B cell (primary cell): ENCODE measurements around the gene MYL6. TPM values are rescaled to one million over a fixed set of nuclear protein-coding genes. Genes with fewer than 3 reads are reported as not detected.

Experiments used
- ATAC-seq: fragments of 200-7000 bp; cut with Tn5 transposase; one replicate; pipeline ENCODE4 v1.10.0; 2021; ENCODE audit warnings: low read depth, mild to moderate bottlenecking, moderate number of reproducible peaks, moderate library complexity
- CTCF ChIA-PET: fragments of 350-600 bp; sonication (Branson Sonifier 250); formaldehyde crosslinking; loops from one replicate; lab custom pipeline; 2021; ENCODE audit warnings: antibody characterized with exemption, inconsistent platforms; lab: Charles Lee
- POLR2A ChIA-PET: fragments of 350-600 bp; sonication (Branson Sonifier 250); formaldehyde crosslinking; loops from one replicate; lab custom pipeline; 2021; ENCODE audit warnings: antibody characterized with exemption; lab: Charles Lee
- DNase-seq: peaks from one replicate; pipeline ENCODE4 v3.0.0; 2013
- H2AFZ ChIP-seq: 2 replicates; pipeline ENCODE4 v1.6.1; 2012; ENCODE audit warnings: mild to moderate bottlenecking, low read depth, low read length; ENCODE audit not compliant: insufficient read depth, poor library complexity, severe bottlenecking
- H3K27ac ChIP-seq, 2 donors: 1 replicate in 1 of 2; 2 replicates in 1 of 2; pipeline ENCODE4 v1.5.1; 2012 to 2013; ENCODE audit warnings: low read length in 2 of 2, mild to moderate bottlenecking in 2 of 2, moderate library complexity in 1 of 2
- H3K27me3 ChIP-seq, 4 experiments: fragments of 200-600 bp in 1 of 4; sonication (generic) in 1 of 4; replicated peaks in 1 of 4; 1 replicate in 2 of 4; 2 replicates in 2 of 4; pipeline versions ENCODE4 v1.6.1 to v1.7.0; 2013 to 2016; ENCODE audit warnings: low read length in 3 of 4, mild to moderate bottlenecking in 2 of 4, mixed read lengths in 1 of 4, moderate library complexity in 1 of 4; ENCODE audit not compliant: insufficient read depth in 4 of 4, control insufficient read depth in 3 of 4; ENCODE audit errors: control extremely low read depth in 1 of 4
- H3K36me3 ChIP-seq, 2 experiments: replicated peaks in 1 of 2; 1 replicate in 1 of 2; 2 replicates in 1 of 2; pipeline versions ENCODE4 v1.6.1 to v1.7.1; 2013; ENCODE audit warnings: low read length in 1 of 2; ENCODE audit not compliant: insufficient read depth in 2 of 2, control insufficient read depth in 1 of 2; ENCODE audit errors: control extremely low read depth in 1 of 2, extremely low read depth in 1 of 2
- H3K4me1 ChIP-seq, 2 donors: fragments of 200-600 bp in 1 of 2; sonication (generic) in 1 of 2; 1 replicate in 1 of 2; 2 replicates in 1 of 2; pipeline versions ENCODE4 v1.5.1 to v1.6.1; 2013 to 2017; ENCODE audit warnings: low read length in 2 of 2; ENCODE audit not compliant: control insufficient read depth in 2 of 2, insufficient read depth in 2 of 2
- H3K4me2 ChIP-seq: replicated peaks from 2 replicates; pipeline ENCODE3; 2012; ENCODE audit warnings: mild to moderate bottlenecking, low read depth, low read length; ENCODE audit not compliant: poor library complexity, severe bottlenecking
- H3K4me3 ChIP-seq, 5 experiments: fragments of 200-600 bp in 1 of 5; sonication (generic) in 1 of 5; 1 replicate in 3 of 5; 2 replicates in 2 of 5; pipeline versions ENCODE4 v1.5.1 to v1.7.0; 2011 to 2016; ENCODE audit warnings: low read length in 4 of 5, mild to moderate bottlenecking in 4 of 5, low read depth in 2 of 5, control low read depth in 1 of 5, moderate library complexity in 1 of 5; ENCODE audit not compliant: insufficient read depth in 1 of 5; ENCODE audit errors: control extremely low read depth in 1 of 5, extremely low read depth in 1 of 5
- H3K79me2 ChIP-seq: fragments of 200-600 bp; sonication (generic); one replicate; pipeline ENCODE4 v1.6.0; 2016; ENCODE audit warnings: low read length; ENCODE audit not compliant: control insufficient read depth, insufficient read depth
- H3K9ac ChIP-seq: fragments of 200-600 bp; sonication (generic); 2 replicates; pipeline ENCODE4 v1.6.1; 2017; ENCODE audit warnings: mild to moderate bottlenecking, low read length, moderate library complexity
- H3K9me3 ChIP-seq, 3 donors: one replicate each; pipeline versions ENCODE4 v1.6.1 to v1.7.1; 2013; ENCODE audit warnings: low read length in 2 of 3; ENCODE audit not compliant: control insufficient read depth in 2 of 3, insufficient read depth in 1 of 3; ENCODE audit errors: control extremely low read depth in 1 of 3
- H4K20me1 ChIP-seq: 2 replicates; pipeline ENCODE4 v1.6.0; 2012; ENCODE audit warnings: mild to moderate bottlenecking, low read length; ENCODE audit not compliant: insufficient read depth, control insufficient read depth, poor library complexity, severe bottlenecking
- H3K27ac Mint-ChIP-seq: one replicate; pipeline ENCODE4 v1.8.0; 2021; ENCODE audit warnings: mixed read lengths
- H3K27me3 Mint-ChIP-seq: one replicate; pipeline ENCODE4 v1.8.0; 2021; ENCODE audit warnings: mixed read lengths
- H3K4me1 Mint-ChIP-seq: one replicate; pipeline ENCODE4 v1.8.0; 2021; ENCODE audit warnings: mixed read lengths
- H3K4me3 Mint-ChIP-seq: one replicate; pipeline ENCODE4 v1.8.0; 2021; ENCODE audit warnings: mixed read lengths
- H3K9me3 Mint-ChIP-seq: one replicate; pipeline ENCODE4 v1.8.0; 2022; ENCODE audit warnings: mixed read lengths; ENCODE audit not compliant: insufficient read depth
- CTCF ChIP-seq: fragments of 200-600 bp; IDR thresholded peaks from one replicate; pipeline ENCODE4 v1.8.0; 2022; ENCODE audit warnings: antibody characterized with exemption, mild to moderate bottlenecking
- EZH2 ChIP-seq: IDR thresholded peaks from 2 replicates; pipeline ENCODE4 v1.6.1; 2012; ENCODE audit warnings: borderline replicate concordance, low read depth, mild to moderate bottlenecking, moderate library complexity, low read length; ENCODE audit not compliant: insufficient read depth, poor library complexity, severe bottlenecking
- WGBS: methylation state at CpG from one replicate; pipeline ENCODE4 v1.1.5; 2013; ENCODE audit warnings: missing lambda C conversion rate; ENCODE audit not compliant: insufficient coverage; 5-methylcytosine and 5-hydroxymethylcytosine counted together
- intact Hi-C: fragments of 100-400 bp; cut with micrococcal nuclease; formaldehyde crosslinking; loops from one replicate; pipeline ENCODE4 v1.10.0; 2022
- polyA plus RNA-seq: library from polyadenylated mRNA; depleted of rRNA; stranded (reverse); fragments of >200 nt; gene quantifications from 2 replicates; pipeline ENCODE4 v1.2.3, GENCODE V29; 2012
- total RNA-seq, 2 donors: library from RNA; stranded (reverse); fragments of 120-200 nt in 1 of 2; gene quantifications; 1 replicate in 1 of 2; 2 replicates in 1 of 2; pipeline versions ENCODE4 v1.2.3 to v1.2.4, GENCODE V29; 2013 to 2022

Gene MYL6
- total and polyA plus RNA-seq, 2 donors (not counting 1 experiment from before 2014, with no cell fraction given), result 675 to 711 TPM

- Mint-ChIP-seq H3K27ac (no peak overlapping the region), H3K4me1 (no peaks in the 10 kb centered on the region), H3K4me3 (no peak overlapping the region), H3K9me3 (no peaks in the 10 kb centered on the region), H3K27me3 (no peaks in the 10 kb centered on the region)
- ChIA-PET CTCF (no interaction called here), POLR2A (no interaction called here)
- H3K79me2 ChIP-seq, result no peaks in the 10 kb centered on the region
- intact Hi-C loops, result no loop called here
- H3K27me3 ChIP-seq, result no peaks in the 10 kb centered on the region
- ATAC-seq (no peak), DNase-seq (no peak)
- 100% methylated on average over 5 of the region's 7 CpGs for WGBS
- no peak overlapping the region for H3K4me3 ChIP-seq
- H3K4me1 ChIP-seq, result no peaks in the 10 kb centered on the region
- no peaks in the 10 kb centered on the region for H3K9me3 ChIP-seq
- H3K27ac ChIP-seq, result no peak overlapping the region
- peaks cover 3 to 72% of the 10 kb centered on the region in 2 experiments for H3K36me3 ChIP-seq
- TF ChIP-seq CTCF (no peak), EZH2 (no peak)
- H3K4me2 ChIP-seq, result no peak overlapping the region
- no peak overlapping the region for H3K9ac ChIP-seq
- H4K20me1 ChIP-seq, result no peaks in the 10 kb centered on the region
- H2AFZ ChIP-seq, result no peak overlapping the region
These were observed 14.7 kb downstream of the MYL6 start for GRCh38 chr12:56172839-56173238.

GRCh38 chr12:56178347-56178746 lies 20.2 kb downstream of the MYL6 start:
- no peaks in the 10 kb centered on the region for H3K4me1 Mint-ChIP-seq
- WGBS, result 100% methylated on average over 2 of the region's 3 CpGs
- H3K4me1 ChIP-seq, result no peaks in the 10 kb centered on the region
- no peak overlapping the region for H3K27ac Mint-ChIP-seq
- H4K20me1 ChIP-seq, result no peaks in the 10 kb centered on the region
- intact Hi-C loops, result no loop called here
- DNase-seq (no peak), ATAC-seq (no peak)
- no peak overlapping the region for H2AFZ ChIP-seq
- CTCF ChIA-PET, result interaction anchor here (1.9 kb wide), 1 partner anchor 10 kb away, joined by 5 read pairs; no protein-coding TSS in a partner anchor
- H3K9me3 Mint-ChIP-seq, result no peaks in the 10 kb centered on the region
- POLR2A ChIA-PET, result no interaction called here
- no peaks in the 10 kb centered on the region for H3K27me3 Mint-ChIP-seq
- H3K27ac ChIP-seq, result no peak overlapping the region
- no peak overlapping the region for H3K4me3 Mint-ChIP-seq
- H3K27me3 ChIP-seq, result no peaks in the 10 kb centered on the region
- H3K4me3 ChIP-seq, result no peak overlapping the region
- H3K4me2 ChIP-seq, result no peak overlapping the region
- no peak overlapping the region for H3K9ac ChIP-seq
- no peaks in the 10 kb centered on the region for H3K79me2 ChIP-seq
- H3K36me3 ChIP-seq, result peaks cover 20 to 63% of the 10 kb centered on the region in 2 experiments
- TF ChIP-seq EZH2 (no peak), CTCF (no peak)
- no peaks in the 10 kb centered on the region for H3K9me3 ChIP-seq
